HG03175 (cell line): ENCODE results near the gene RSAD2.

Experiments used
- ATAC-seq: cut with Tn5 transposase; IDR thresholded peaks from one replicate; pipeline ENCODE4 v1.9.1; 2021; ENCODE audit warnings: mild to moderate bottlenecking, moderate library complexity; ENCODE audit not compliant: unreplicated experiment

The RSAD2 gene

DNA sequence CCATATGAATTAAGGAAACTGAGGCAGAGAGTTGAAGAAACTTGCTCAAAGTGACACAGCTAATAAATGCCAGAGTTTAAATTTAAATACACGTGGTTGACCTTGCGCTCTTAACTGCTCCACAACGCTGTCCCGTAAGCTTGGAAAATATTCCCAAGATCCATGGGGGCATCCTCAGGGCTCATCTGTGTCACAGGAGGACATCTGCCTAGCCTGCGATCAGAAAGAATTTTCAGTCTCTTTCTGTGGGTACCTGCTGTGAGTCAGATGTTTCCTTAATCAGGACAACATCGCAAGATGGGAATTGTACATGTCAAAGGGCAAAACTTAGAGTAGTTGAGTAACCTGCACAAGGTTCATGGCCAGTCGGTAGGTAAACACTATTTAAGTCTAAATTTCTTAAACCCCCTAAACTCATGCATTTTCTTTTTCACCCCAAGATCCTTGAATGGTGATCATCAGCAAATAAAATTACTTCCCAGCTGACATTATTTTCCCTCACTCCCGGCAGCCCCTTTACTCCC lies 13.3 kb upstream of the RSAD2 start:
- no peak for ATAC-seq

DNA sequence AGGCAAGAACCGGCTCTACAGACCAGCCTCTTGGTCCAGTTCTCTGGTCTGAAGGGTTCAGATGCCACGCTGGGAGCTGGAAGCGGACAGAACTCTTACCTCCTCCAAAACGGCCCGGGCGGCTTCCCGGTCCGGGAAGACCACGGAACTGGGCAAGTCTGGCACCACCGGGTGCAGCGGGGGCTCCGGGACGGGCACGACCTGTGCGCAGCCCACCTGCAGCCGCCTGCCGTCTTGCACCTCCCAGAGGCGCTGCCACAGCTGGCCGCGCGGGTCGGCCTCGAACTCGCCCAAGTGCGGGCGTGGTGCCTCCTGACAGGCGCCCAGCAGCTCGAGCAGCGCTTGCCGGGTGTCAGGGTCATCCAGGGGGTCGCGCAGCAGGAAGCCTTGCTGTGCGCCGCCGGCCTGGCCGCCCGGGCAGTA lies 12.6 kb upstream of the RSAD2 start:
- ATAC-seq, result peak; percentile 0

DNA sequence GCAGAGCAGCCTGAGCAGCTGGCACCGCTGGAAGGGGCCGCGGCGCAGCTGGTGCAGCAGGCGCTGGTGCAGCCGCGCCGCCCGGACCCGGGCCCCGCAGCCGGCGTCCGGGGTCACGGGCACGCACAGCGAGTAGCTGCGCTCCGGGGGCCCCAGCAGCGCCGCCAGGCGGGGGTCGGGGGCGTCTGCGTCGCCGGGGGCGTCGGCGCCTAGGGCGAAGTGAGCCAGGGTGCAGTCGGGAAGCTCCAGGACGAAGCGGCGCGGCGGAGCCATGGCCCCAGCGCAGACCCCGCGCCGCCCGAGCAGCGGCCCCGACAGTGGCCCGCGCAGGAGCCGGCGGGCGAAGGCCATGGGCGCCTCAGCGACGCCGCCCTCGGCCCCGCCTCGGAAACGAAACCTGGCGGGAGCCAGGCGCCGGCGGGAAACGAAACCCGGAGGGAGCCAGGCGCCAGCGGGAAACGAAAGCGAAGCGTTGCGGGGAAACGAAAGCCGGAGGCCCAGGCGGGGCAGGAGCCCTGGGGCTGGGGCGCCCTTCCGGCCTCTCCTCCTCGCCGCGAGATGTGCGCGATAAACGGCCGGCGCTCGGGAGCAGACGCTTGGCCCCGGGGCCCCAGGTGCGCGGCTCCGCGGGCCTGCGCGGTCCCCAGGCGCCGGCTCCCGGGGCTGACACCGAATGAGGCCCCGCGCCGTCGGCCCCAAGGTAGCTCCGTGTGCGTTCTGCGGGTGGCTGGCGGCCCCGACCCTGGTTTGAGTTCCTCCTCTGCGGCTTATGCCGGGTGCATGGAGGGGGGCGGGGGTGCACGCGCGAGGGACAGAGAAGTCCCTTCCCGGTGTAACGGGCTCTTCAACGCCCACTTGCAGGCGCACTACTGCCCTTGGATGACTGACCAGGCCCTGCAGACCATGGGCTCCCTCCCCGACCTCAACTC lies 12.0 kb upstream of the RSAD2 start, which contains the start of gene CMPK2:
CMPK2 (minus strand) TSS at position 562 of the 929 bp plus-strand sequence; CDS start at position 351, 211 bp downstream.
- peak; percentile 80 for ATAC-seq

DNA sequence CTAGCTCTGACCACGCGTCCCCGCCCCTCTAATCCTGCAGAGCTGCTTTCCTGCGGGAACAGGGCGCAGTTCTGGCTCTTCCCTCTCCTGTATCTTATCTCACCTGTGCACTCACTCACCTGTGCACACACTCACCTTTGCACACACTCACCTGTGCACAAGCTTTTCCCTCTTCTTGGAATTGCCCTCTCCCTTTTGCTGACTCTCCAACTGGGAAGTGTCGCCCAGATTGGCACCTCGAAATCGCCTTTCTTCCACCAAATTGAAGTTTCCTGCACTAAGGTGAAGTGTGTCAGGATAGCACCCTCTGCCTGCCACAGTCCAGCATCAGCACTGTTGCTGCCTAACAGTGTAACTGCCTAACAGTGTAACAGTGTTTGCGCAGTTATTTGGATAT lies 11.3 kb upstream of the RSAD2 start:
- ATAC-seq, result peak; percentile 37

DNA sequence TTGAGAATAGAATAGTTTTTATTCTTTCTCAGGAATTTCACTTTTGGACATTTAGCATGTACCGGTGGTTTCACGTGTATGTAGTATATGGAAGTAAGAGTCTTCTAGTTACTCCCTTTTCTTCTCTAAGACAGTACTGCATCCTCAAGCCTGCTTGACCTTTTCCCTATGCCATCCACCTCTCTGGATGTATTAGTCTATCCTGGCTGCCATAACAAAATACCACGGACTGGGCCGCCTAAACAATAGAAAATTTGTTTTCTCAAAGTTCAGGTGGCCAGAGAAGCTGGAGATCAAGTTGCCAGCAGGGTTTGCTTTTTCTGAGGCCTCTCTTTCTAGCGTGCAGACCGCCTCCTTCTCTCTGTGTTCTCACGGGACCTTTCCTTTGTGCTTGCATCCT lies 10.6 kb upstream of the RSAD2 start:
- no peak for ATAC-seq

DNA sequence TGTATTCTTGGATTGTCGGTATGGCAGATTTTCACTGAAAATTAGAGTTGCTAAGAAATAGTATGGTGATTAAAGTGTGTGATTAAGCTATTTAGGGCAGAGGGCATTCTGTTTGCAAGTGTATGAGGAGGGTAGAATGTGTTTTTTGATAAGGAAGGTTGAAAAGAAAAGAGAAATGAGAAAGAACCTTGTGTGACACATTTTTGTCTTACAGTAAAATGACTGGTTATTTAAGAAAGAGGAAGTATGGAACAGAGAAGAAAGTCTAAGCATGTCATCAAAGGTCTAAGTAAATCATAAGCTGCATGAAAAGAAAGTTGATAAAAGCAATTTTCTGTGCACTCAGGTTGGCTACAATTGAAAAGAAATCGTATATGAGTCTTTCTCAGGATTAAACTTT lies 5.2 kb upstream of the RSAD2 start:
- peak; percentile 73 for ATAC-seq

DNA sequence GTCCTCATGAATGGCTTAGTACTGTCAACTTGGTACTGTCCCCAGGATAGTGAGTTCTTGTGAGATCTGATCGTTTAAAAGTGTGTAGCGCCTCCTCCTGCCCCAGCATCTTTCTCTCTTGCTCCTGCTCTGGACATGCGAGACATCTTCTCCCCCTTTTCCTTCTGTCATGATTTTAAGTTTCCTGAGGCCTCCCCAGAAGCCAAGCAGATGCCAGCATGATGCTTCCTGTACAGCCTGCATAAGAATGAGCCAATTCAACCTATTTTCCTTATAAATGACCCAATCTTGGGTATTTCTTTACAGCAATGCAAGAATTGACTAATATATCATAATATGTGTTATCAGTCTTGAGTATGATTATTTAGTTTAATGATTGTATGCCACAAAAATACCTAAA lies 3.5 kb upstream of the RSAD2 start:
- ATAC-seq, result no peak

DNA sequence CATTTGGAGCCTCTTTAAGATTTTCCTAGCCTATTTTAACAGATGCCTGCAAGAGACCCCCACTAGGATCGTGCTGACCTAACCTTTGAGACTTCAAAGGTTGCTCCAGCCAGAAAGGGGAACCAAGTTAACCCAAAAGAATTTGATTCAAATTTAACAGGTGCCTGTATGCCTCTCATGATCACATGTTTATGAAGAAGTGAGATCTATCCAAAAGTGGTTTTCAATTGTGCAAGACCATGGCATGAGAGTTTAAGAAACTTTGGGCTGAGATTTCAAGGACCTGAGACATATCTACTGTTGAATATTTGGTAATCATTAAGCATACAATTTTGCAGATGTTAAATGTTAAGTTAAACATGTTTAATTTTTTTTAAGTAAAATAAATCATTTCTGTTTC lies 1.3 kb upstream of the RSAD2 start:
- no peak for ATAC-seq

DNA sequence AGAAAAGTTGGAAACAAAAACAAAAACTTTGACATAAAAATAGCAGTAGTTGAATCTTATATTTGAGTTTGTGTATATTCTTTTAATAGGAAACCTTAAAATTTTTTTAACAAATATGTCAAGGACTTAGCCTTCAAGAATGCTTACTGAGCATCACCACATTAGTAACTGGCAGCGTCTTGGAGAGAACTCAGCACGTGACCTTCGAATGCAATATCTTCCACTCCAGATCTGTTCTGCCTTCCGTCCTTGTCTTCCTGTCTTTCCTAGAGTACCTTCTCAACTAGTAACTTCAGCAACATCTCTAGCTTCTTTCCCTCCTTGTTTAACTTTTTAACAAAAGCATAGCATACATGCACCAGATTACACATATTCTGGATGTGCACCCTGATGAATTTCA lies 972 bp downstream of the RSAD2 start:
- ATAC-seq, result no peak

DNA sequence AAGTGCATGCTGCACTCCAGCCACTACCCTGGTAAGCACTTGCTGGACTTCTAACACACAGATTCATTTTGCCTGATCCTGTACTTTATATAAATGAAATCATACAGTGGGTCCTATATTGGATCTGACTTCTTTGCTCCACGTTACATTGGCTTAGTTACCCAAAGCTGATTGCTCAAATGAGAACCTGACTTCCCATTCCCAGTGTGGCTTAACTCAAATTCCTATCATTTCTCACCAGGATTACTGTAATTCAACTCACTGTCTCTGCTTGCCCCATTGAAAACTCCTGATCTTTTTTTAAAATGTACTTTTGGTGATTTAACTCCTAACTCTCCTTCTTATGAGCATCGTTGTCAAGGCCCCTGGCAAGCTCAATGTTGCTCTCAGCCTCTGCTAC lies 1.4 kb downstream of the RSAD2 start:
- no peak for ATAC-seq

DNA sequence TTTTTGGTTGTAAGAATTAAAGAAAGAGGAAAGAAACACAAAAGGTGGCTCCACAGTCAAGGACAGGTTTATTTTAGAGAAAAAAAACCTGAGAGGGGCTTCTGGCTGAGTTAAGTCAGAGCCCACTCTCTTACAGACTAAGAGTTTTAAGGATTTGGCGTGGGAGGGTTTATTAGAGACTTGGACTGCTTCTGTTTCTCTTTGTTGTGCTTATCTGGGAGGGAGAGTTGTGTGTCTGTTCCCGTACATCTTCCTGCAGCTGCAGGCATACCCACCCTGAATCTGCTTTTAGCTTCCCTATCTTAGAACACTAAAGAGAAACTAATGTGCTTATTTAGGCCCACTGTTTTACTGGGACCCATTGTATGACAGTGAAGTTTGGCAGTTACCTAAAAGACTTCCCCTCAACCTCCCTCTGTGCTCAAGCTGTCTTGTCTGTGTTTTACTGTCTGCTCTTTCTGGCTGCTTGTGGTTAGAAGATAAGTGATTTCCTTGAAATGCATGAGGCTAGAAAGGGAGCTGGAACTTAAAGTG lies 2.7 kb downstream of the RSAD2 start:
- ATAC-seq, result no peak

DNA sequence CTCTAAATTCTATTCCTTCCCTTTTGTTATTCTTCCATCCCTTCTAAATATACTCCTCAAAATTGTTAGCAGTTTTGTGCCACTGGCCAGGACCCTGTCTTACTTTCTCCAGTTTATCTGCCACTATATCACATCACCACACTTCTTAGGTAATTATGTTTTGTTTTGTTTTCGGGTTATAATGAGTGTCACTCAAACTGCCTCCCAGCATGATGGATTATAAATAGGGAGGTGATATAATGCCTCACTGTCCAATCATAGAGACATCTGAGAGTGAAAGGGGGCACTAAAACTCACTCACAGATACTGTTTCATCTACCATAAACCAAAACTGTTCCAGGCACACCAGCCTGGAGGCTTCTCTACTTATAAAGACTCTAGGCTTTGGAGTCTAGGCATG lies 3.5 kb downstream of the RSAD2 start:
- no peak for ATAC-seq

DNA sequence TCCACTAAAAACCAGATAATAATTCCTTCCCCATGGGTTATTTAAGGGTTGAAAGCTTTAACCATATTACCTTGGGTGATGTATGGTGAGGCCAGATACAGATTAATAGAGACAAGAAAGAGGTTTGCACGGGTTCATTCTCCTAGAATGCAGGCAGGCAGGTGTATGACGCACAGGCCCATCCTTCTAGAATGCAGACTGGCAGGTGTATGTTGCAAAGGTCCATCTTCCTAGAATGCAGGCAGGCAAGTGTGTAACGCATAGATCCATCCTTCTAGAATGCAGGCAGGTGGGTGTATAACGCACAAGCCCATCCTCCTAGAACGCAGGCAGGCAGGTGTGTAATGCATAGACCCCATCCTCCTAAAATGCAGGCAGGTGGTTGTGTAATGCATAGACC lies 3.9 kb downstream of the RSAD2 start:
- no peak for ATAC-seq

DNA sequence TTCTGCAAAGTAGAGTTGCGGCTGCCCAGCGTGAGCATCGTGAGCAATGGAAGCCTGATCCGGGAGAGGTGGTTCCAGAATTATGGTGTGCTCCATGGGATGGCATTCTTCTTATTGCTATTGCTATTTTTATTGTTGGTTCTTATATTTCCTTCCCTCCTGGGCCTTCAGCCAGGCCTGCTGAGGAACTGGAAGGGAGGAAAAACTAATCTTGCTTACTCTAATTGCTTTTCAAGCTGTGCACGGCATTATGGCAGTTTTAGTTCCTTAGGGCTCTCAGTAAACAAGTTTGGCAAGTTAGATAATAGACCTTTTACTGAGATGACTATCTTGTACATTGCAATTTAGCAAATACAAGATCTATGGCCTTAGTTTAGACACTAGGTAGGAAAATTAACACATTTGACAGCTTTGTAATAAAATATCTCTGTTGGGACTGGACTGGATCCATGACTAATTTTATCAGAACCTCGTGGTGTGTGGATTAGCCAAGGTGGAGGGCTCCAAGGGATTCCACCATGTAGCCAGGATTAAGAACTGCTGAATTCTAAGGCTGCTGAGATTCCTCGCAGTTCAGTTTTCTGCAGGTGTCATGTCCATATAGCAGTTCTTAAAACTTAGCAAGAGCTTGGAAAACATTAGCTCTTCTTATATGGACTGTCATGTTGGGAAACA lies 6.0 kb downstream of the RSAD2 start:
- ATAC-seq, result no peak

DNA sequence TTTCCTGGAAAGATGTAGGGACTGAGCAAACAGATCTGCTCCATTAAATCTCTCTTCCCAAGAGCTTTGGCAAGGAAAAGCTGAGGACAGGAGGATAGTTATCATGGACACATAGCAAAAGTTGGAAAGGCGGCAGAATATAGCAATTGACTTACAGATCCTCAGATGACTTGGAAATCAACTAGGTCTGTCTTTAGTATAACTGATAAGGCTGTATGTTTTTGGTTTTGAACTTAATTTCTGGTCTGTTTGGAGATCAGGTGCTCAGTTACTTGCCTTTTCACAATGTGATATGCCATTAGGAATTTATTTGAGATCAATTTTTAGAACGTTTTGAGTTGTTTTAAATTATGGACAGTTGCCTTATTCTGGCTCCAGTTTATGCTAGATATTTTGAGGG lies 8.0 kb downstream of the RSAD2 start:
- no peak for ATAC-seq

DNA sequence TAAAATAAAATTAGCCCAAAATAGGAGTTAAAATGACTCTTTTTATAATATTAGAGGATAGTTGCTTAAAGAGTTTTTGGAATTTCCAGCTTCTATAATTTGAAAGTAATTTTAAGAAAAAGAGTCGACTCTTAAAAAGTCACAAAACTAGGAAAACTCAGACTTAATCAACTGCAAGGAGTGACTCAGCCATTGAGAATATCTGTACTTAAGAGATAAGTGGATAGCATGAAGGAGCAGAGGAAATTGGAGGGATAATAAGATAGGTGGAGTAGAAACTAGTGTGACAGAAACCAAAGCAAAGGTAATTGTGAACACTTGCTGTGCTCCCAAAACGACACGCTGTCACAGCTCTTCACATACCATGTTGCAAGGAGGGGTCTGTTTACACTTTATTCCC lies 8.4 kb downstream of the RSAD2 start:
- ATAC-seq, result no peak

DNA sequence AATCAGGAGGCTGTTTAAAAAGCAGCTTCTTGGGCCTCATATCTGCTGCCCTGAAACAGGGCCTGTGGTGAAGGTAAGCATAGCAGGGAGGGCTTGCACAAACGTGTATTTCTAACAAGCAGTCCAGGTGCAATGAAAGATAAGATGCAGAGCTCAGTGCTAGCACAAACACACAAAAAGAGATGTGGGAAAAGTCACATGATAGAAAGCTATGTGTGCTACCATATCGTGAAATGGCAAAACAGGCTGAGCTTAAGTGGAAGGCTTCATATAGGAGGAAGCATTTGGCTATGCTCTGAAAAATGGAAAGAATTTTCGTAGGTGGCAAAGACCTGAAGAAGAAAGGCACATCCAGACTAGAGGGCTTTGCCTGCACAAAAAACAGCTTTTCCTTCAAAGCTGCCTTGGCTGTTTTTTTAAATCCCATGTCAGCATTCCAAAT lies 10.2 kb downstream of the RSAD2 start:
- no peak for ATAC-seq

DNA sequence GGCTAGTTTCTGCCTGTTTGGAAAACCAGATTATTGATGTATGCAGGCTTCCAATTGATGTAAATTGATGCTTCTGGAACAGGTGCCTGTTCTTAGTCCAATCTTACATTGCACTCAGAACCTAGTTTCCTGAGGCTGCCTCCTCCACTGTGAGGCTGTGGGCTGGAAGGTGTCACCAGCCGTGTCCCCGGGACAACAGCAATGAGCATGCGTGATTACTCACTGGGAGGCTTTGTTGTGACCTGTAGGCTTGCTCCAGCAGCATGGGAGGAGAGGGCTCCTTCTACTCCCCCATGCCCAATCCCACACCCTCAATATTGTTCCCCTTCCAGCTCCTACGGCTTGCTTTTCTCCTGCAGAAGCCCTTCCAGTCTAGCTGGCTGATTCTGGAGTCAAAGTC lies 11.1 kb downstream of the RSAD2 start:
- no peak for ATAC-seq

DNA sequence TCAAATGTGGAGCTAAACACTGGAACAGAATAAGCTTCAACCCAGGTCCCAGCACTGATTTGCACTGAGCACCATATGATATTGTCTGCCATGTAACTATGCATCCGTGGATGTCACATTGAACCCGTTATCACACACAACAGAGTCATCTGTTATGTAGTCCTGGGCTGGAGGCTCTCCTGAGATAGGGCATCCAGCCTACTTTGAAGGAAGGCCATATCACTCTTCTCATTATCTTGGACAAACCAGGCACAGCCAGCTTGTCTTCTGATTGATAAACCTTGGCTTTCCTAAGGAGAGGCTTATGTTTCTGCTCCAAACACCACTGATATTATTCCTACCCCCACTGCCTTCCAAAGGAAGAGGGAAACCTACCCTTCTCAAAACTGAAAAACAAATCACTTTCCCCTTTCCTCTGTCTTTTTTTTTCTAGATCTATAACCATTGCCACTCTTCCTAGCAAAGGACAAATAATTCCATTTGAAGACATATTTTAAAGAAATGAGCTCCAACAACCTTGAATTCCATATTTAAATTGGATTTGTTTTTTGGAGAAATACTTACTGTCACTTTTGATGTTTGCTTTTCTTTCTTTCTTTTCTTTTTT lies 16.4 kb downstream of the RSAD2 start:
- no peak for ATAC-seq

DNA sequence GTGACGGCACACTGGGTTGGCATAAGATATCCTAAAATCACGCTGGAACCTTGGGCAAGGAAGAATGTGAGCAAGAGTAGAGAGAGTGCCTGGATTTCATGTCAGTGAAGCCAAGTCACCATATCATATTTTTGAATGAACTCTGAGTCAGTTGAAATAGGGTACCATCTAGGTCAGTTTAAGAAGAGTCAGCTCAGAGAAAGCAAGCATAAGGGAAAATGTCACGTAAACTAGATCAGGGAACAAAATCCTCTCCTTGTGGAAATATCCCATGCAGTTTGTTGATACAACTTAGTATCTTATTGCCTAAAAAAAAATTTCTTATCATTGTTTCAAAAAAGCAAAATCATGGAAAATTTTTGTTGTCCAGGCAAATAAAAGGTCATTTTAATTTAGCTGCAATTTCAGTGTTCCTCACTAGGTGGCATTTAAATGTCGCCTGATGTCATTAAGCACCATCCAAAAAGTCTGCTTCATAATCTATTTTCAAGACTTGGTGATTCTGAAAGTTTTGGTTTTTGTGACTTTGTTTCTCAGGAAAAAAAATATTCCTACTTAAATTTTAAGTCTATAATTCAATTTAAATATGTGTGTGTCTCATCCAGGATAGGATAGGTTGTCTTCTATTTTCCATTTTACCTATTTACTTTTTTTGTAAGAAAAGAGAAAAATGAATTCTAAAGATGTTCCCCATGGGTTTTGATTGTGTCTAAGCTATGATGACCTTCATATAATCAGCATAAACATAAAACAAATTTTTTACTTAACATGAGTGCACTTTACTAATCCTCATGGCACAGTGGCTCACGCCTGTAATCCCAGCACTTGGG lies 19.6 kb downstream of the RSAD2 start:
- peak; percentile 59 for ATAC-seq
